GM19328 (cell line): ENCODE measurements around the gene HTR2A.

Experiments used
- ATAC-seq: cut with Tn5 transposase; IDR thresholded peaks from one replicate; pipeline ENCODE4 v1.9.1; 2021; ENCODE audit warnings: mild to moderate bottlenecking, moderate library complexity; ENCODE audit not compliant: unreplicated experiment

The HTR2A gene

GRCh38 chr13:46896341-46897137, at the start of gene HTR2A:
HTR2A (minus strand) TSS chr13:46897053; CDS start chr13:46895906, 1,147 bp downstream.
- no peak for ATAC-seq

GRCh38 chr13:46936525-46936924, 39.7 kb upstream of the HTR2A start:
- ATAC-seq: no peak

- ATAC-seq: no peak
Observed at GRCh38 chr13:46934749-46935148, 37.9 kb upstream of the HTR2A start.

- ATAC-seq: no peak
Observed at GRCh38 chr13:46926916-46927590, 30.2 kb upstream of the HTR2A start.

GRCh38 chr13:46925486-46925885, 28.6 kb upstream of the HTR2A start:
- no peak for ATAC-seq

- no peak for ATAC-seq
Observed at GRCh38 chr13:46914341-46914740, 17.5 kb upstream of the HTR2A start.

GRCh38 chr13:46913757-46914156, 16.9 kb upstream of the HTR2A start:
- ATAC-seq: no peak

GRCh38 chr13:46909042-46909441, 12.2 kb upstream of the HTR2A start:
- ATAC-seq: no peak

GRCh38 chr13:46908501-46908900, 11.6 kb upstream of the HTR2A start:
- ATAC-seq: no peak

- ATAC-seq: no peak
Observed at GRCh38 chr13:46906405-46906804, 9.6 kb upstream of the HTR2A start.

GRCh38 chr13:46905249-46905648, 8.4 kb upstream of the HTR2A start:
- no peak for ATAC-seq

GRCh38 chr13:46903748-46904147, 6.9 kb upstream of the HTR2A start:
- no peak for ATAC-seq

GRCh38 chr13:46901721-46902120, 4.9 kb upstream of the HTR2A start:
- ATAC-seq: no peak

- ATAC-seq: no peak
Observed at GRCh38 chr13:46899801-46900200, 2.9 kb upstream of the HTR2A start.

GRCh38 chr13:46895381-46895780, 1.5 kb downstream of the HTR2A start:
- no peak for ATAC-seq

- no peak for ATAC-seq
Observed at GRCh38 chr13:46894568-46894967, 2.3 kb downstream of the HTR2A start.

GRCh38 chr13:46893798-46894560, 2.9 kb downstream of the HTR2A start:
- peak; percentile 91 for ATAC-seq

- no peak for ATAC-seq
Observed at GRCh38 chr13:46893221-46893740, 3.6 kb downstream of the HTR2A start.

GRCh38 chr13:46885018-46885417, 11.8 kb downstream of the HTR2A start:
- no peak for ATAC-seq

GRCh38 chr13:46884531-46884930, 12.3 kb downstream of the HTR2A start:
- no peak for ATAC-seq

- ATAC-seq: no peak
Observed at GRCh38 chr13:46881621-46882020, 15.2 kb downstream of the HTR2A start.
